OCI-LY1 (cell line): Measurements from ENCODE around the gene PSORS1C2.

Experiments used
- H2AFZ ChIP-seq: fragments of 200-600 bp; sonication (generic), shearing (Covaris generic); 2 replicates; pipeline ENCODE4 v1.6.0; 2014; ENCODE audit warnings: antibody characterized with exemption, mild to moderate bottlenecking, low read length
- H3F3A ChIP-seq: fragments of 200-600 bp; sonication (generic), shearing (Covaris generic); 2 replicates; pipeline ENCODE4 v1.6.0; 2014; ENCODE audit warnings: mild to moderate bottlenecking, antibody characterized with exemption, low read length, moderate library complexity; ENCODE audit not compliant: insufficient read depth
- H3K27ac ChIP-seq: fragments of 200-600 bp; sonication (generic); 2 replicates; pipeline ENCODE4 v1.5.1; 2014; ENCODE audit warnings: low read length, mixed run types, mild to moderate bottlenecking, low read depth; ENCODE audit not compliant: poor library complexity, severe bottlenecking
- H3K27me3 ChIP-seq: fragments of 200-600 bp; sonication (generic); 2 replicates; pipeline ENCODE4 v1.6.0; 2014; ENCODE audit warnings: antibody characterized with exemption, mild to moderate bottlenecking, low read length, moderate library complexity; ENCODE audit not compliant: insufficient read depth
- H3K36me3 ChIP-seq: fragments of 200-600 bp; sonication (generic); 2 replicates; pipeline ENCODE4 v1.6.1; 2014; ENCODE audit warnings: mild to moderate bottlenecking, antibody characterized with exemption, low read length, moderate library complexity, mixed read lengths; ENCODE audit not compliant: insufficient read depth
- H3K4me1 ChIP-seq: fragments of 200-600 bp; sonication (generic); 2 replicates; pipeline ENCODE4 v1.5.1; 2014; ENCODE audit warnings: mild to moderate bottlenecking, low read length, moderate library complexity; ENCODE audit not compliant: insufficient read depth, severe bottlenecking
- H3K4me2 ChIP-seq: fragments of 200-600 bp; sonication (generic), shearing (Covaris generic); 2 replicates; pipeline ENCODE4 v1.6.1; 2014; ENCODE audit warnings: low read length
- H3K4me3 ChIP-seq: fragments of 200-600 bp; sonication (generic); 2 replicates; pipeline ENCODE4 v1.5.1; 2014; ENCODE audit warnings: low read length, low read depth, mild to moderate bottlenecking, mixed read lengths; ENCODE audit not compliant: poor library complexity, severe bottlenecking
- H3K79me2 ChIP-seq: fragments of 200-600 bp; shearing (Covaris generic); 2 replicates; pipeline ENCODE4 v1.6.1; 2016; ENCODE audit warnings: mixed run types, low read length, mixed read lengths; ENCODE audit not compliant: insufficient read depth
- H3K9ac ChIP-seq: fragments of 200-600 bp; sonication (generic), shearing (Covaris generic); 2 replicates; pipeline ENCODE4 v1.6.1; 2014; ENCODE audit warnings: mild to moderate bottlenecking, low read length, mixed read lengths
- H3K9me2 ChIP-seq: fragments of 200-600 bp; sonication (generic), shearing (Covaris generic); 2 replicates; pipeline ENCODE4 v1.6.1; 2014; ENCODE audit warnings: low read depth, mild to moderate bottlenecking, low read length, mixed read lengths
- H3K9me3 ChIP-seq: fragments of 200-600 bp; shearing (Covaris generic); 2 replicates; pipeline ENCODE4 v1.6.1; 2014; ENCODE audit warnings: low read length, mixed read lengths
- H4K20me1 ChIP-seq: fragments of 200-600 bp; sonication (generic), shearing (Covaris generic); 2 replicates; pipeline ENCODE4 v1.6.0; 2016; ENCODE audit warnings: mild to moderate bottlenecking, low read length; ENCODE audit not compliant: insufficient read depth
- CTCF ChIP-seq: fragments of 200-600 bp; sonication (generic), shearing (Covaris generic); IDR thresholded peaks from 2 replicates; pipeline ENCODE4 v1.5.1; 2017; ENCODE audit warnings: mild to moderate bottlenecking, antibody characterized with exemption, low read length, moderate library complexity, mixed read lengths
- EZH2 ChIP-seq: fragments of 200-600 bp; sonication (generic), shearing (Covaris generic); IDR thresholded peaks from 2 replicates; pipeline ENCODE4 v1.8.0; 2017; ENCODE audit warnings: borderline replicate concordance, mixed run types, mild to moderate bottlenecking, antibody characterized with exemption, low read length, moderate library complexity, mixed read lengths

PSORS1C2 gene

DNA sequence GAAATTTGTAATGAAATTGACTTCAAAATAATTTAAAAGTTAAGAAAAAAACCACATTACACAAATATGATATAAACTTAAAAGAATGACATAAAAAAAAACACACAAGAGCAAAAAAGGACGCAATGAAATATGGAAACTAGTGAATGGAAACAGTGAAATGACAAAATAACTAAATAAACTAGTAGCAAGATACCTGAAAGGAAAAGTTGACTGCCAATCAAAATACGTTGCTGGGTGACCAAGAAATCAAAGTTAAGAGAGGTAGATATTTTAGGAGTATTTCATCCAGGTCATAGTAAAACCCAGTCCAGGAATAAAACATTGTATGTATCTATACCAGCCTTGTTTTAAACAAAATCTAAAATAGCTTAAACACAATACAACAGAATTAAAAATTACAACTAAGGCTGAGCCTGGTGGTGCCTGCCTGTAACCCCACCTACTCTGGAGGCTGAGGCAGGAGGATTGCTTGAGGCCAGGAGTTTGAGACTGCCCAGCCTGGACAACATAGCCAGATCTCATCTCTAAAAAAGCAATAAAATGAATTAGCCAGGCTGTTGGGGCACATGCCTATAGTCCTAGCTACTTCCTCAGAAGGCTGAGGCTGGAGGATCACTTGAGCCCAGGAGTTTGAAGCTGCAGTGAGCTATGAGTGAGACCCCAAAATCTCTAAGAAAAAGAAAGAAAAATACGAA, 48.4 kb downstream of the PSORS1C2 start:
- Histone ChIP-seq H3K36me3 (no peaks in the 10 kb centered on the region), H3F3A (no peaks in the 10 kb centered on the region), H2AFZ (no peak overlapping the region), H3K4me1 (no peaks in the 10 kb centered on the region), H3K4me3 (no peak overlapping the region), H3K9ac (no peak overlapping the region), H4K20me1 (no peaks in the 10 kb centered on the region), H3K27ac (no peak overlapping the region), H3K27me3 (peaks cover 9% of the 10 kb centered on the region; the same call in 1 of the 2 replicates), H3K9me3 (no peaks in the 10 kb centered on the region), H3K4me2 (no peak overlapping the region), H3K79me2 (no peaks in the 10 kb centered on the region), H3K9me2 (no peaks in the 10 kb centered on the region)
- TF ChIP-seq CTCF (no peak), EZH2 (no peak)
